ENCODE results near the gene ARL17B.
"Not testable (repeated sequence)": the region's sequence is repeated elsewhere in the genome, so short reads cannot be mapped to it uniquely, and the experiment has no call there.

DNA sequence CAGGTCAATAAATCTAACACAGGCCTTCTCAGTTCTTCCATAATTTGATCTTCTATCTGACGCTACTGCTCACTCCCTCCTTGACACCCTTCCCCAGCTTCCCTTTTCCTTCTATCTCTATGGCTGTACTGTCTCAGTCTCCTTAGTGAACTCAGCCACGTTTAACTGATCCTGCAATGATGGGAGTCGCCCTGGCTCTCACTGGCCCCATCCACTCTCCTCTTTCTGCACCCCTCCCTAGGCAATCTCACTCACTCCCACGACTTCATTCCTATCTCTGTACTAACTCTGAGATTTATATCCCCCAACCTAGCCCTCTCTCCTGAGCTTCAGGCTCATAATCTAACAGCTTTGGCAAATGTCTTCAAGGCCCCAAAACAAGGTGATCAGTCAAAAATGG, 7.7 kb downstream of the ARL17B start:
- not testable (repeated sequence) for TF ChIP-seq POLR2AphosphoS5 (IDR thresholded peaks at IDR 0.05; ENCODE audit: low read depth); EZH2 (IDR thresholded peaks at IDR 0.05; ENCODE audit: low read depth, unreplicated experiment); CREB1 (CRISPR knock-in tag; IDR thresholded peaks at IDR 0.05; ENCODE audit: low read depth)
- TF ChIP-seq, protein P1, sequence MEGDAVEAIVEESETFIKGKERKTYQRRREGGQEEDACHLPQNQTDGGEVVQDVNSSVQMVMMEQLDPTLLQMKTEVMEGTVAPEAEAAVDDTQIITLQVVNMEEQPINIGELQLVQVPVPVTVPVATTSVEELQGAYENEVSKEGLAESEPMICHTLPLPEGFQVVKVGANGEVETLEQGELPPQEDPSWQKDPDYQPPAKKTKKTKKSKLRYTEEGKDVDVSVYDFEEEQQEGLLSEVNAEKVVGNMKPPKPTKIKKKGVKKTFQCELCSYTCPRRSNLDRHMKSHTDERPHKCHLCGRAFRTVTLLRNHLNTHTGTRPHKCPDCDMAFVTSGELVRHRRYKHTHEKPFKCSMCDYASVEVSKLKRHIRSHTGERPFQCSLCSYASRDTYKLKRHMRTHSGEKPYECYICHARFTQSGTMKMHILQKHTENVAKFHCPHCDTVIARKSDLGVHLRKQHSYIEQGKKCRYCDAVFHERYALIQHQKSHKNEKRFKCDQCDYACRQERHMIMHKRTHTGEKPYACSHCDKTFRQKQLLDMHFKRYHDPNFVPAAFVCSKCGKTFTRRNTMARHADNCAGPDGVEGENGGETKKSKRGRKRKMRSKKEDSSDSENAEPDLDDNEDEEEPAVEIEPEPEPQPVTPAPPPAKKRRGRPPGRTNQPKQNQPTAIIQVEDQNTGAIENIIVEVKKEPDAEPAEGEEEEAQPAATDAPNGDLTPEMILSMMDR (conservative IDR thresholded peaks at IDR 0.05; ENCODE audit: low read depth in 2 of 2): not testable (repeated sequence)
- TF ChIP-seq, protein P2, sequence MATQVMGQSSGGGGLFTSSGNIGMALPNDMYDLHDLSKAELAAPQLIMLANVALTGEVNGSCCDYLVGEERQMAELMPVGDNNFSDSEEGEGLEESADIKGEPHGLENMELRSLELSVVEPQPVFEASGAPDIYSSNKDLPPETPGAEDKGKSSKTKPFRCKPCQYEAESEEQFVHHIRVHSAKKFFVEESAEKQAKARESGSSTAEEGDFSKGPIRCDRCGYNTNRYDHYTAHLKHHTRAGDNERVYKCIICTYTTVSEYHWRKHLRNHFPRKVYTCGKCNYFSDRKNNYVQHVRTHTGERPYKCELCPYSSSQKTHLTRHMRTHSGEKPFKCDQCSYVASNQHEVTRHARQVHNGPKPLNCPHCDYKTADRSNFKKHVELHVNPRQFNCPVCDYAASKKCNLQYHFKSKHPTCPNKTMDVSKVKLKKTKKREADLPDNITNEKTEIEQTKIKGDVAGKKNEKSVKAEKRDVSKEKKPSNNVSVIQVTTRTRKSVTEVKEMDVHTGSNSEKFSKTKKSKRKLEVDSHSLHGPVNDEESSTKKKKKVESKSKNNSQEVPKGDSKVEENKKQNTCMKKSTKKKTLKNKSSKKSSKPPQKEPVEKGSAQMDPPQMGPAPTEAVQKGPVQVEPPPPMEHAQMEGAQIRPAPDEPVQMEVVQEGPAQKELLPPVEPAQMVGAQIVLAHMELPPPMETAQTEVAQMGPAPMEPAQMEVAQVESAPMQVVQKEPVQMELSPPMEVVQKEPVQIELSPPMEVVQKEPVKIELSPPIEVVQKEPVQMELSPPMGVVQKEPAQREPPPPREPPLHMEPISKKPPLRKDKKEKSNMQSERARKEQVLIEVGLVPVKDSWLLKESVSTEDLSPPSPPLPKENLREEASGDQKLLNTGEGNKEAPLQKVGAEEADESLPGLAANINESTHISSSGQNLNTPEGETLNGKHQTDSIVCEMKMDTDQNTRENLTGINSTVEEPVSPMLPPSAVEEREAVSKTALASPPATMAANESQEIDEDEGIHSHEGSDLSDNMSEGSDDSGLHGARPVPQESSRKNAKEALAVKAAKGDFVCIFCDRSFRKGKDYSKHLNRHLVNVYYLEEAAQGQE (IDR thresholded peaks at IDR 0.05; ENCODE audit: unreplicated experiment): not testable (repeated sequence)

Data from GM23338 (cell line).